ENCODE data around the gene MAFG. TPM values are rescaled to one million over a fixed set of nuclear protein-coding genes. Genes with fewer than 3 reads are reported as not detected.
"Not testable (repeated sequence)": the region's sequence is repeated elsewhere in the genome, so short reads cannot be mapped to it uniquely, and the experiment has no call there.

MAFG gene
- total RNA-seq, 1 donor from 2014 or later = 10.4 TPM

- peak in 1 of 2 donors; percentile 36 for DNase-seq (ENCODE audit: low read depth in 2 of 2)
Observed at GRCh38 chr17:81923302-81924260, 4.0 kb downstream of the MAFG start.

GRCh38 chr17:81922566-81923301 is 4.8 kb downstream of the MAFG start:
- no peak for DNase-seq (ENCODE audit: low read depth in 2 of 2)

- no peak for DNase-seq (ENCODE audit: low read depth in 2 of 2)
Observed at GRCh38 chr17:81921996-81922565, 5.5 kb downstream of the MAFG start.

DNA sequence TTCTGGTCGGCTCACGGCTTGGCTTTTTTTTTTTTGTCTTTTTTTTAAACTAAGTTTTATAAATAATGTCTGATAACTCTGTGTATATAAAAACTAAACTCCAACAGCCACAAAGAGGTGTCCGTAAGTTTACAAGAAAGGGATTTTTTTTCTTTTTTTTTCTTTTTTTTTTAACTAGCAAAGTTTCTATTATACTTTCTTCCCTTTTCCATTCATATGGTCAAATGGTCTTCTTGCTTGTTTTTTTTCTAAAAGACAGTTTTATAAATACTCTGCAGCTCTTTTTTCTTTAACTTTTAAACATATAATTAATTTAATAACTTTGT is 6.0 kb downstream of the MAFG start:
- DNase-seq (ENCODE audit: low read depth in 2 of 2) = no peak

DNA sequence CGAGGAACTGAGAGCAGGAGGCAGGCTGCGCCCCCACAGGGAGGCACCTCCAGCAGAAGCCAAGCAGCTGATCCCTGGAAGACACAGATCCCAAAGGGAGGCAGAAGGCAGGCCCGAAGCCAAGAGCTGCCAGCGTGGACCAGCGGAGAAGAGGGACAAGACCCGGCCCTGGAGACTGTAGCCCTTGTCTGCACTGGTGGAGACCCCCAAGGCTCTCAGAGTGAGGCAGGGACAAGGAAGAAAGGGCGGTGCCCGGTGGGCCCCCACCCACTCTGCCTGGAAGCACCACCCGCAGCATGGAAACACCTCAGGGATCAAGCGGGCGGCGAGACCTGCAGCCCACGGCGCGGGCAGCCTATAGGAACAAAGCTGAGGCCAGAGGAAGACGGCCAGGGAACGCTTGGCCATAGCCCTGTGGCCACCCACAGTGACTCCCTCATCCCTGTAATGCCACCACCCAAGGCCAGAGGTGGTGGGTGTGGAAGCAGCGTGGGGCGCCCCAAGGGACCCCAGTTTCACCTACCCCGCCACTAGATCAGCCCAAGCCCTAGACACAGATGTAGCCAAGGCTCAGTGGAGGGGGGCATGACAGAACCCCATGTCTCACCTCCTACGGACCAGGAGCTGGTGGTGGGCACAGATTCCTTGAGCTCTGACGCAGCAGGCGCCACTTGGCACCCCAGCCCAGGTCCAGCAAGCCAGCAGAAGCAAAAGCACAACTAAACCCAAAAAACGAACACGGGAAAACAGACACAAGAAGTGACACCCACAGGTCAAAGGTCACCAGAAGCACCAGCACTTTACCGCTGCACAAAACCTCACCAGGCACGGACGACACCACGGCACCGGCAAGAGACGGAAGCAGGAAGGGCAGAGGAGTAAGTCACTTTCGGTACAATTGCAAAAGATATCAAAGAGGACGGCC is 6.7 kb downstream of the MAFG start:
- DNase-seq (ENCODE audit: low read depth in 2 of 2) = no peak

DNA sequence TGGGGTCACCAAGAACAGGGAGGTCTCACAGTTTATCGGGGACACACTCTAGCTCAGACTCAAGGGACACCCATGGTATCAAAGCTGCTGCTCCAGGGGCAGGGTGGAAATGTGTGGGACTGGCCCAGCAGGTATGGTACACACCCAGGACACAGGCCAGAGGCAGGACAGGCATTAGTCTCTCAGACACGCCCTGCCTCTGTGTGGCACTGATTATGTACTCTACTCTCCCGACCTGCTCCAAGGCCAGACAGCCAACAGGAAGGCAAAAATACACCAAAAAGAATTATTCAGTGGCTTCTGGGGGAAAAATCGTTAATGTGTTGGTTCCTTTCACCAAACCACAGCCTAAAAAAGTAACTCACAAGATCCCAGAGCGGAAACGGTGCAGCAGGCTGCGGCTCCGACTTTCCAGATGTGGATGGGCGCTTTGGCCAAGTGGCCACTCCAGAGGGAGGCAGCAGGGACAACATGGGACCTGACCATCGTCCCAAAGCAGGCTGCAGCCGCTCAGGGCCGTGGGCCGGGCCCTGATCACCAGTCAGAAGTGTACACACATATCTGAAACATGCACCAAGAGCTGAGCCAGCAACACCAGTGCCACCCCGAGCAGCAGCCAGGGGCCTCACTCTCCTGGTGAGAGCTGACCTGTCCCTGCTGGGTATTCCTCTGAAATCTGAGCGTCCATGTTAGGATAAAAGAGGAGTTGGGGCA is 8.5 kb downstream of the MAFG start:
- no peak for DNase-seq (ENCODE audit: low read depth in 2 of 2)

GRCh38 chr17:81918333-81918669 is 9.2 kb downstream of the MAFG start:
- not testable (repeated sequence) for DNase-seq (ENCODE audit: low read depth in 2 of 2)

DNA sequence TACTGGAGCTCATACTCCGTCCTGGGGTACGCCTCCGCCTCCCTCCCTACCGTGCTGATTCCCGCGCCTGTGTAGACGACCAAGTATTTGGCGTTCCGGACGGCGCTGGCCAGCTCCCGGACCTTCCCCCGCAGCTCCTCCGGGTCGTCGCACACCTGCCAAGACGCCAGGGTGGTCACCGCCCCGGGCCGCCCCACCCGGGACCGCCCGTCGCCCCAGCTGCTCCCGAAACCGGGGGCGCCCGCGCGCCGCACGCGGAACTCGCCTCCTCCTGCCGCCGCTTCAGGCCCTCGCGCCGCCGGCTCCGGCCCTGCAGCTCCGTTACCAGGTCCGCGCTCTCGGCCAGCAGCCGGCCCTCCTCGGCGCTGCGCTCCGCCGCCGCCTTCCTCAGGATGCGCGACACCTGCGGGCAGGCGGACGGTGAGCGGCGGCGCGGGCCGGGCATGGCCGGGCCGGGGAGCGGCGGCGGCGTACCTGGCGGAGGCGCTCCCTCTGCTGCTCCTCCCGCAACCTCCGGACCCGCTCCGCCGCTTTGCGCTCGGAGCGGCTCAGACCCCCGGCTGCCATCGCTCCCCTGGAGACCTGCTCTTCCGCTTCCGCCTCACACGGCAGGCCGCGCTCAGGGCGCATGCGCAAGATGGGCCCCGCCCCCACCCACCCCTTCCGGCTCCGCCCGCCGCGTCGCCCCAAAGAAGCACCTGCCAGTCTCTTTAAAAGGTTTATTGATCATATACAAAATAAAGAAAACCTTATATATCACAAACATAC is 9.8 kb downstream of the MAFG start, which contains the start of gene SIRT7:
TSS of gene SIRT7 (minus strand) at position 612 of the 768 bp plus-strand sequence. CDS start at position 567, 45 bp downstream.
- peak; percentile 40 to 73 for DNase-seq (ENCODE audit: low read depth in 2 of 2)

- DNase-seq (ENCODE audit: low read depth in 2 of 2) = no peak
Observed at GRCh38 chr17:81916234-81917001, 11.1 kb downstream of the MAFG start.

- no peak for DNase-seq (ENCODE audit: low read depth in 2 of 2)
Observed at GRCh38 chr17:81915331-81915730, 12.2 kb downstream of the MAFG start.

GRCh38 chr17:81914103-81914850 is 13.3 kb downstream of the MAFG start:
- no peak for DNase-seq (ENCODE audit: low read depth in 2 of 2)

DNA sequence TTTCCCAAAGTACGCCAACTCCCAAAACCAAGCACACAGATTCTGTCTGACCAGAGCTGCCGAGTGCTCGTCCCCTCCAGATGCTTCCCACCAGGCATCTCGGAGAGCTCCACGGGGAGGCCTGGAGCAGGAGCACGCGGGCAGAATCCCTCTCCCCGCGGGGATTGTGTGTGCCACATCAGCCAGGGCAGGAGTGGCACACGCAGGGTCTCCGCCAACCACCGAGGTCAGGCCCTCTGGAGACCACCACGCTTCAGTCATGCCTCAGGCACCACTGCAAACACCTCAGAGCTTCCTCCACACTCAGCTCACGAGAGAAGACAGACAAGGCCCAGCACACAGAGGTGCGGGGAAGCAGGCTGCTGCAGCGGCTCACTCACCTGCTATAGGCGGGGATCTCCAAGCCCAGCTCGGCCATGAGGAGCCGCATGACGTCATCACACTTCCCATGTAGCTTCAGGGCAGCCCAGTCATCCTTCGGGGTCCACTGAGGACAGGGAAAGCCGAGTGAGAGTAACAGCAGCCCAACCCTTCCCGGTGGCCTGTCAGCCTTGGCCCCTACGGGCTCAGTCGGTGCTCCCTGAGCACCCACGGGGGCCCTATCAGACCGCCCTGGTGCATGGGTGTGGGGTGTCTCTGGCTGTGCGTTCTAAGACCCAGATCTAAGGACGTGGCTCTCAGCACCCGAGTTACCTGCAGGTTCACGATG is 14.0 kb downstream of the MAFG start:
- no peak for DNase-seq (ENCODE audit: low read depth in 2 of 2)

GRCh38 chr17:81912441-81913309 is 14.9 kb downstream of the MAFG start:
- DNase-seq (ENCODE audit: low read depth in 2 of 2) = no peak

GRCh38 chr17:81911969-81912368 is 15.6 kb downstream of the MAFG start:
- no peak for DNase-seq (ENCODE audit: low read depth in 2 of 2)

DNA sequence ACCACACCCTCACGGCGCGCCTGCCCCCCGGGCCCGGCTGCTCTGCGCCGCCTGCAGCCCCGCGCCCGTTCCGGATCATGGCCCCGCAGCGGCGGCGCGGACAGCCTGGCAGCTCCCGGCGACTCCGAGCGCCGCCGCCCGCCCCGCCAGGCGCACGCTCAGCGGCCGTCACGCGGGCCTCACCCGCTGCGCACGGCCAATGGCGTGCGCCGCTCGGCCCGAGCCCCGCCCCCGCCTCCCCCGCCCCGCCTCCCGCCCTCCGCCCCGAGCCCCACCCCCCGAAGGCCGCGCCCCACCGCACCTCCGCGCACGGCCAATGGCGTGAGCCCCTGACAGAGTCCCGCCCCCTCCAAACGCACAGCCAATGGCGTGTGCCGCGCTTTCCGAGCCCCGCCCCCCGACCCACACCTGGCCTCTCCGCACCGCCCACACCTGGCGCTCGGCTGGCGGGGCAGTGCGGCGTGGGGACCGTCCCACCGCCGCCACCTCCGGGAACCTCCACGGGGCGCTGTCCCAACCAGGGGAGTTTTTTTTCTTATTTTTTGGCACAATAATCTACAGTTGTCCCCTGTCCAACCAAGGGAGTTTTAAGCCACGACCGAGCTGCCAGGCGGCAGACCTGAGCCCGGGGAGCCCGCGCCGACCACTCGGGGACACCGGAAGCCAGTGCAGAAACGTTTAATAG is 16.1 kb downstream of the MAFG start, which contains the start of gene PCYT2:
TSS of gene PCYT2 (minus strand) at position 123 of the 685 bp plus-strand sequence. CDS start at position 79, 44 bp downstream.
- peak; percentile 76 to 87 for DNase-seq (ENCODE audit: low read depth in 2 of 2)

DNA sequence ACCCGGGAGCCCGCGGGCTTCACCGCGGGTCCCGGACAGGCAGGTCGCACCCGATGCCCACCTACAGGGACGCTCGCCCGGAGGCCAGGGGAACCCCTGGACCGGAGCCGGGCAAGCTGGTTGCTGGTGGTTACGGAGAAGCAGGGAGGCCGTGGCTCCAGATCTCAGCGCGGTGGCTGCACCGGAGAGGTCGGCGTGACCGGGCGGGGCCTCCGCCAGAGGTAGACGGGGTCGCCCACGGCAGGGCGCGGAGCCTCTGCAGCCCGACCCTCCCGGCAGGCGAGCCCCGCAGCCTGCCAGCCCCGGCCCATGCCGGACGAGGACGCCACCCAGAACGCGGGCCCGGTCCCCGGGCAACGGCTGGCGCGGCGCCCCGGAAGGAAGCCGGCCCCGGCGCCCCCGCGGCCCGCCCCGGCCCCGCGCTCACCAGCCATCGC is 16.7 kb downstream of the MAFG start:
- DNase-seq (ENCODE audit: low read depth in 2 of 2) = peak in 1 of 2 donors; percentile 31
